ENCODE data around the gene VRK1.
A peak's percentile ranks its signal among the peaks of the same experiment; 100 is the strongest.

Gene VRK1

DNA sequence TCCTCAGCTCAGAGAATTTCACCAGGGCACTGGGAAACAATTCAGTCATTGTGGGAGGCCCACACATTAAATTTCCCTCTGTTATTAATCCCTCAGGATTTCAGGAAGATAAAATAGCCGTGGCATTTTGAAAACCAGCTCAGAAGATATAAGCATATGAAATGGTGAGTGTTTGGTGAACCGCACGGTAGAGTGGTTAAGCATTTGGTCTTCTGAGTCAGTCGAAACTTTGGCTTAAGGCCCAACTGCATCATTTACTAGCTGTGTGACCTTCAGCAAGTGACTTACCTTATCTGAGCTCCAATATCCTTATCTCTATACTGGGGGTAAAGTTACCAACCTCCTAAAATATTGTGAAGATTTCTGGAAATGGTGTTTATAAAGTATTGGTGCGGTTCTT is 5.2 kb upstream of the VRK1 start:
- DNase-seq (ENCODE audit: low read depth): peak; percentile 34

- no peak for DNase-seq (ENCODE audit: low read depth)
Observed at GRCh38 chr14:96792591-96792990, 4.6 kb upstream of the VRK1 start.

DNA sequence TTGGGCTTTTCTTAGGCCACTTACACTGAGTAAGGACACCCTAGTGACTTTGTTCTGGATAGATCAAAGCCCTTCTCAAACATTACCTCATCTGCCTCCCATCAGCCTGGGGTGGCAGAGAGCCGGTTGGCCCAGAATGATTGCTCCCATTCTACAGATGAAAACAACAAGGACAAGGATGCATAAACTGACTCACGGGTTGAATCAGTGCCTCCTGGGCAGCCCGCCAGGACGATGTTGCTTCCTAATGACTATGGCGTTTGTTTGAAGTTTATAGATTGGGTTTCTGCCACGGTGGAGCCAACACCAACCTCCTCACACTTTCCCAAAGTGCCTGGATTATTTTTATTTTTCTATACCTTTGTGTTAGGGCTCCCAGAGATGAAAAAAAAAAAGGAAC is 3.6 kb upstream of the VRK1 start:
- no peak for DNase-seq (ENCODE audit: low read depth)

DNA sequence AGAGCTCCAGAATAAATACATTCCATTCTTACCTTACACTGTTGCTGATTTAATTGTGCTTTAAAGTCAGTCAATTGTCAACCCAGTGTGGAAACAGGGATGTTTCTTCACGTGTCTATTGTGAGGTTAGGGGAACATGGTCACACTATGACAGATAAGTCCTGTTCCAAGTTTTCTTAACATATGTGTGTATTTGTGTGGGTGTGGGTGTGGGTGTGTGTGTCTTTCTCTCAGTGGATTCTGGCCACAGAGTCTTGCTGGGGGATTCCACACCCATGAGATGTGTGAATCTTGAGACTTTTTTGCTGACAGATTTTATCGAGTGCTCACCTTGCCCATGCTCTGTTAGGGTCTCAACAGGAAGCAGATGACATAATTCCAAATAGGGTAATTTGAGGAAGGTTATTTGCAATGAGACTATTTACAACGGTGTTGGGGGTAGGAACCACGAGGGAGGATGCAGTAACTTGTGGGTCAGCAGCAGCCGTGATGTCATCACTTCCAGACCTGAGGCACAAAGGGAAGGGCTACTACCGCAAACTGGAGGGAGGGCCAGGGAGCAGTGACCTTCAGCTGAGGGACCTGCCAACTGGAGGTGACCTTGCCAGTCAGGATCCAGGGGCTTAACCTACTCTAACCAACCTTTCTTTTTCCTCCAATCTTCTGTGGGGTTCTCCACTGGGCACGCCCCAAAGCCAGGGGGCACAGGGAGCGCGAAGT is 1.9 kb upstream of the VRK1 start:
- DNase-seq (ENCODE audit: low read depth): no peak

DNA sequence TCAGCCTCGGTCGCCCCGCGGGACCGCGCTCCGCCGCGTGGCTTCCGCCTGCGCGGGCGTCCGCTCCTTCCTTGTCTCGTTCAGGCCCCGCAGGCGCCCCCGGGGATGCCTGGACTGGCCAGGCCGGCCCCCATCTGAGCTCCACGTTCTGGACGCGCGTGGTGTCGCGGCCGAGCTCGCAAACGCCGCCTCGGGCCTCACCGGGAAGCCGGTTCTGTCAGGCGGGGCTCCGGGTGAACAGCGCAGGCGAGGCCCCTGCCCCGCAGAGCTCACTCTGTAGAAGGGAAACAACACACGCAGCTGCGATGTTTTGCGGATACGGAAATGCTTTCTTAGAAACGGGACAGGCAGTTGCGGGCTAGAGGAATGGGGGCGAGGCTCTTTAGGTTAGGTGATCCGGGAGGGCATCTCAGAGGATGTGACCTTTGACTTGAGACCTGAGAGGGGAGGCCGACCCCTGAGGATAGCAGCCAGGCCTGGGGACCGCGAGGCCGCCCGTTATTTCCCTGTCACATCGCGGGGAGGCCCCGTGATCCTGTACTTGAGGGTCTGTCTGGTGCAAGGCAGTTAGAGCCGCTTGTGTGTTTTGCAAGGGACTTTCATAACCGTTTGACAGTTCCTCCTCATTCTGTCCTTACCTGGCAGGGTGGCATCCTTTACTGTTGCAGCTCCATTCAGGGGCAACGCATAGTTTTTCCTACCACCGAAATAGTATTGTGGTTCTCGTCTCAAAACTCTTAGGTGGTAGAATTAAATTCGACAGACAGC is 584 bp downstream of the VRK1 start:
- peak; percentile 47 for DNase-seq (ENCODE audit: low read depth)

GRCh38 chr14:96798956-96799355 is 1.8 kb downstream of the VRK1 start:
- DNase-seq (ENCODE audit: low read depth): no peak

DNA sequence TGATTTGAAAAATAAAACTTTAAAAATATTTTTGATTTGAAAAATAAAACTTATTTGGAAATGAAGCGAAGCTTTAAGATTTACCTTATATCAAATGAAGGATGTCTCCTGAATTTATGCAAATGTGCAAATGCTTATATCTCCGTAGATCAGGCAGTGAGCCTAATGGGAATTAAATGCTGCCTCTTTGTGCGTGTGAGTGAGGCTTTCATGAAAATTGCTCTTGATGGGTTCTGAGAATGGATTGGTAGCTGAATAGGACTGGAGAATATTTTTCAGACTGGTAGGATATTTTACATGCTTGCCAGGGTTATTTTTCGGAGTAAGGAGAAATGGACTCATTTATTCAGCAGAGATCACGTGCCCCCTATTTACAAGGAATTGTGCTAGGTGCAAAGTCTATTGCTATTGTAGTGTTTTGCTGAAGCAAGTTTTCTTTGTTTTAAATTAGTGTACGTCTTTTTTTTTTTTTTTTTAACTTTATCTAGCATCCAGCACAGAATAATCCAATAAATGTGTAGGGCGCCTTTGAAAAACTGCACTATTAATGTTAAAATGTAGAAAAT is 2.4 kb downstream of the VRK1 start:
- no peak for DNase-seq (ENCODE audit: low read depth)

DNA sequence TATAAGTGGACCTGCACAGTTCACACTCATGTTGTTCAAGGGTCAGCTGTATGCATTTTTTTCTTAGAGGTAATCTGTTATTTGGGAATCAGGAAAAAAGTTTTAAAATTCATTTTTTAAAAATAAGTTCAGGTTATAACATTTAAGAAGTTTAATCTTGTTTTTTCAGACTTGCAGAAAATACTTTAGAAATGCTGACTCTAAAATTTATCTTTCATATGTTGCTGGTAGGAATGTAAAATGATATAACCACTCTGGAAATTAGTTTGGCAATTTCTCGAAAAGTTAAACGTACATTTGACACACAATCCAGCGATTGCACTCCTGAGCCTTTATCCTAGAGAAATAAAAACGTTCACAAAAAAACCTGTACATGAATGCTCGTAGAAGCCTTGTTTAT is 4.7 kb downstream of the VRK1 start:
- DNase-seq (ENCODE audit: low read depth): no peak

- no peak for DNase-seq (ENCODE audit: low read depth)
Observed at GRCh38 chr14:96802963-96803362, 5.8 kb downstream of the VRK1 start.

DNA sequence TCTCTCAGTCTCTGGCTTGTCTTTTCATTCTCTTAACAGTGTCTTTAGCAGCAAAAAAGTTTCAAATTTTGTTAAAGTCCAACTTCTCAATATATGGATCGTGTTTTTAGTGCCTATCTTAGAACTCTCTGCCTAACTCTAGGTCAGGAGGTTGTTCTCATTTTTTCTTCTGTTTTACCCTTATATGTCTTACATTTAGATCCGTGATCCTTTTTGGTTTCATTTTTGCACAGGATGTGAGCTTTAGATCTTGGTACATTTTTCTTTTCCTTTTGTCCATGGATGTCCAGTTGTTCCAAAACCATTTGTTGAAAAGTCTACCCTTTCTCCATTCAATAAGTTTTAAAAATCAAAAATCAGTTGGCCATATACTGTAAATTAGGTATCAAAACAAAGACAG is 6.8 kb downstream of the VRK1 start:
- DNase-seq (ENCODE audit: low read depth): no peak

DNA sequence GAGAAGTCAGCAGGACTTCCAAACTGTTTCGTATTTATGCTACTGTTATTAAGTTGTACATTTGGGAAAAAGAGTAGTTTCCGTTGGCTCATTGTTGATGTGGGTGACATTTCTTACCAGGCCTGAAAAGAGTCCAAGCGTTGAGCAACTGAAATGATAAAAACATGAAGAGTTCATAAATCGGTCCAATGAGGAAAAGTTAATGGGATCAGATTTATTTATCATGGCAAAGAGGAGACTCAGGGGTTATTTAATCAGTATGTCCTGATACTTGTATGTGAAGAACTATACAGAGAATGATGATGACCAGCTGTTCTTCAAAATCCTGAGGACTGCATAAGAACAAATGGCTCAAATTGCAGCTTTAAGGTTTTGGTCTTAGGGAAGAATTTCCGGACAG is 7.7 kb downstream of the VRK1 start:
- DNase-seq (ENCODE audit: low read depth): no peak

DNA sequence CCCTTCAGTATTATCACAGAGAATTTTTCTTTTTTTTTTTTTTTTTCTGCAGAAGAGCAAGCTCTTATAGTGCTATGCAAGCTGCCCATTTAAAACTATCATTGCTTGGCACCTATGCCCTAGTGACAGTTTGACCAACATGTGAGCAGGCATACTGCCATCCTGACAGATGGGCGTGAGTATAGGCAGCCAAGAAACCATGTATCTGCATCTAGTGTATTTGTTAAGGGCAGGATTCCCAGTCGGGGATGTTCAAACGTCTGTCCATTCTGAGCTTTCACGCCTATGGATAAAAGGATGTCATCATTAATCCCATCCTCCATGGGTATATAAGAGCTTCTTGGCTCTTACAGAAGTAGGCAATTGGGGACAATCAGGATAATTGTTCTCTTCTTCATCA is 8.8 kb downstream of the VRK1 start:
- no peak for DNase-seq (ENCODE audit: low read depth)

DNA sequence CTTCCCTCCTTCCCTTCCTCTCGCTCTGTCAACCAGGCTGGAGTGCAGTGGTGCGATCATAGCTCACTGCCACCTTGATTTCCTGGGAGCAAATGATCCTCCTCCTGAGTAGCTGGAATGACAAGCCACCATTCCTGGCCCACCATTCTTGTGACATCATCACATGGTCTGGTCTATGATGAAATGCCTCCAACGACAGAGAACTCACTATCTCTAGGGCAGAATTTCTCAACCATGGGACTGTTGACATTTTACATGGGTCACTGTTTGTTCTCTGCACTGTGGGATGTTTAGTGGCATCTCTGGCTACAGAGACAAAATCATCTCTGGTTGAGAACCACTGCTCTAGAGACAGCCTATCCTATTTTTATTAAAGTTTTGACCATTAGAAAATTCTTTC is 9.7 kb downstream of the VRK1 start:
- no peak for DNase-seq (ENCODE audit: low read depth)

- DNase-seq (ENCODE audit: low read depth): no peak
Observed at GRCh38 chr14:96808619-96809406, 11.6 kb downstream of the VRK1 start.

GRCh38 chr14:96811265-96811664 is 14.1 kb downstream of the VRK1 start:
- peak; percentile 85 for DNase-seq (ENCODE audit: low read depth)

GRCh38 chr14:96811985-96812667 is 14.9 kb downstream of the VRK1 start:
- DNase-seq (ENCODE audit: low read depth): no peak

DNA sequence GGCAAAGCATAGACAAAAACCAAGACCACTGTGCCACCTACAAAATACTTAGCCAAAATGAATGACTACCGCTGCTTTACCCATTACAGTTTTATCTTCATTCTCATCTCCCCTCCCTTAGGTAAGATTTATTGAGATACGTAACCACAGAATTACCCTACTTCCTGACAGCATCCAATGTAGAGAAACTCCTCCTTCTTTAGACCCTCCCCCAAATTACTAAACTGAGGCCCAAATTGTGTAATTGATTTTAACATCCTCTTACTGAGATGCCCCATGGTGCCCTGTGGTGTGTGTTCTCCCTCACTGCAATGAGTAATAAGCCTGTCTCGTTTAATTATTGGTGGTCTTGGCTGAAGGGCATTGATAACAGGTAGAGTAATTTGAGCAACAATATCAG is 19.1 kb downstream of the VRK1 start:
- no peak for DNase-seq (ENCODE audit: low read depth)

- DNase-seq (ENCODE audit: low read depth): no peak
Observed at GRCh38 chr14:96817750-96818666, 20.8 kb downstream of the VRK1 start.

DNA sequence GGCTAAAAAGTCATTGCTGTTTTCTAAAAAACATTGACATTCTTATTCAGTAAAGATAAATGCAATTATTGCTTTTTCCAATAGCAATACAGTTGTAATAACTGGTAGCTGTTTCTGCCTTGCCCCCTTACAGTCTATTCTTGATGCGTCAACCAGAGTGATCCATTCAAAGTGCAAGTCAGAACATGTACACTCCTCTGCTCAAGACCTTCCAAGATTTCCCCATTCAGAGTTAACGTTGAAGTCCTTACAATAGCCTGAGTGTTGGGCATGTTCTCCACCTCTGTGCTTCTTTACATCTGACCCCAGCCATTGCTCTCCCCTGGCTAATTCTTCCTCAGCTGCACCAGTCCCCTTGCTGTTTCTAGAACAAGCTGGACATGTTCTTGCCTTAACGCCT is 24.3 kb downstream of the VRK1 start:
- no peak for DNase-seq (ENCODE audit: low read depth)

DNA sequence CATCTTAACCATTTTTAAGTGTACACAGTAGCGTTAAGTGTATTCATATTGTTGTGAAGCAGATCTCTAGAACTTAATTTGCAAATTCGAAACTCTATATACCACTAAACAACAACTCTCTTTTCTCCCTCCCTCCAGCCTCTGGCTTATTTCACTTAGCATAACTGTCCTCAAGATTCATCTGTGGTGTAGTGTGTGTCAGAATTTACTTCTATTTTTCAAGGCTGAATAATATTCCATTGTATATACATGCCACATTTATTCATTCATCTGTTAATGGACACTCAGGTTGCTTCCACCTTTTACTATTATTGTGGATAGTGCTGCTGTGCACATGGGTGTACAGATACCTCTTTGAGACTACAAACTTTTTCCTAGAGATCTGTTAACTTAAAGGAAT is 26.5 kb downstream of the VRK1 start:
- DNase-seq (ENCODE audit: low read depth): no peak

DNA sequence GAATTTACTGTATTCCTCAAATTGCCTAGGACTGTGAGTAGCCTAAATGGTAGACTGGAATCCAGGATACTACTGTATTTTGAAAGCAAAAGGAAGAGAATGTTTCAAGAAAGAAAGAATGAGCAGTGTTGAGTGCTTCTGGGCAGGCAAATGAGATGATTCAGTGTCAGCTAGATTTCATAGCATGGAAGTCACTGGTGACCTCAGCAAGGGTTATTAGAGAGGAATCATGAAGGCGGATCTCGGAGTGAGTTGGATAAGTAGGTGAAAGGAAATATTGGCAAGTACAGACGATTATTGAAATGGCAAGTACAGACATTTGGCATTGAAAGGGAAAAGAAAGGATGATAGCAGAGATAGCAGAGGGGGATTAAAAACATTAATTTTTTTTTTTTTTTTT is 27.1 kb downstream of the VRK1 start:
- DNase-seq (ENCODE audit: low read depth): peak; percentile 81

Data from iris pigment epithelial cell (primary cell).